Tongue (tissue), 2 donors: ENCODE measurements around the gene URB1. TPM values are rescaled to one million over a fixed set of nuclear protein-coding genes. Genes with fewer than 3 reads are reported as not detected.
"Not testable (repeated sequence)": the region's sequence is repeated elsewhere in the genome, so short reads cannot be mapped to it uniquely, and the experiment has no call there.

Experiments used
- DNase-seq: peaks from one replicate; pipeline ENCODE4 v3.0.0-alpha.2; 2015
- total RNA-seq: library from RNA; depleted of rRNA; stranded (reverse); fragments of >200 nt; gene quantifications from one replicate; pipeline ENCODE4 v1.2.3, GENCODE V29; 2014

Gene URB1
- total RNA-seq, 1 donor from 2014 or later = 25.0 TPM

GRCh38 chr21:32411350-32412161 lies 18.7 kb upstream of the URB1 start:
- peak; percentile 58 for DNase-seq

GRCh38 chr21:32410916-32411315 lies 18.1 kb upstream of the URB1 start:
- DNase-seq = no peak

GRCh38 chr21:32410291-32410690 lies 17.5 kb upstream of the URB1 start:
- DNase-seq = no peak

DNA sequence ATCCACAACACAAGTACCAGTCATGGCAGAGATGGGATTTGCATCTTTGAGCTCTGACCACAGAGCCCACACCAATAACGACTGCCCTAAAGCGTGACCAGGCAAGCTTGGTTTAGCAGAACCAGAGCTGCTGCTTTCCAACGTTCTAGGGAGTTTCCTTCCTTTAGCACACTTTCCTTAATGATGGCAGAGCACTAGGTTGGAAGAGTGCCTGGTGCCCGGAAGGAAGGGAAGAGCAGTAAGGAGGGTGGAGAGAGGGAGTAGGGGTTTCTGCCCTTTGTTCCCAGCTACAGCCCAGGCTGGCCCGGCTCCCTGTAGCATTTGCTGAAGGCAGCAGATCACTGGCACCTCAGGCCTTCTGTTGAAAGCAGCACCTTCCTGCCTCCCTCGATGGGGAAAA lies 13.6 kb upstream of the URB1 start:
- DNase-seq = no peak

DNA sequence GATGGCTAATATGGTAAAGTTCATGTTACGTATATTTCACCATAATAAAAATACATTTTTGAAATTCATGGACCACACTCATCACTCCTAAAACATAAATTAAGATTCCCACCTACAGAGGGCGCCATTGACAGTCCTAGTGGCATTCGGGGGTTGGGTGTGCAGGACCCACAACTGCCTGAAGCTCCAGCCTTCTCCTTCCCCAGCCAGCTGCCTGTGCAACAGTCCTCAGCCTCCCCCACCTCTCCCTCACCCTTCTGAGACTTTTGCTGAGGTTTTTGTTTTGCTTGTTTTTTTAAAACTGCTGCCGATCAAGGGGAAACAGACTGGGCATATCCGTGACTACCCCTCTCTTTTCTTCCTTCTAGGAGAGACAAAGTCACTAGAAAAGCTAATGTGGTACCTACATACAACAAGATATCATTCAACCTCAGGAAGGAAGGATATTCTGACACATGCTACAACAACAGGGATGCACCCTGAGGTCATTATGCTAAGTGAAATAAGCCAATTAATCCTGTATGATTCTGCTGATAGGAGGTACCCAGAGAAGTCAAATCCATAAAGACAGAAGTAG lies 10.5 kb upstream of the URB1 start:
- peak; percentile 85 for DNase-seq

DNA sequence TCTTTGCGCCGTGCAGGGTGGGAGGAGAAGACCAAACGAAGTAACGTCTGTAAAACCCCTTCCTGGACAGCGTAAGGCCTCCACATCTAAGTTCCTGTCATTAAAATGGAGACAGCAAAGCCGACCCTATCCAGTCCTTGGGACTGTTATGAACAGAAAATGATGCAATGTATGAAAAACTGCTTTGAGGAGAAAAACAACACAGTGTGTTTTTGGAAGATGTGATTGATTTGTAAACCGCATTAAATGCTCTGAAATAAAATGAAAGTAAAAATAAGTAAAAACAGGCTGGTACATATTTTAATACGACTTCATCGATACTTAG lies 827 bp upstream of the URB1 start:
- DNase-seq = no peak

DNA sequence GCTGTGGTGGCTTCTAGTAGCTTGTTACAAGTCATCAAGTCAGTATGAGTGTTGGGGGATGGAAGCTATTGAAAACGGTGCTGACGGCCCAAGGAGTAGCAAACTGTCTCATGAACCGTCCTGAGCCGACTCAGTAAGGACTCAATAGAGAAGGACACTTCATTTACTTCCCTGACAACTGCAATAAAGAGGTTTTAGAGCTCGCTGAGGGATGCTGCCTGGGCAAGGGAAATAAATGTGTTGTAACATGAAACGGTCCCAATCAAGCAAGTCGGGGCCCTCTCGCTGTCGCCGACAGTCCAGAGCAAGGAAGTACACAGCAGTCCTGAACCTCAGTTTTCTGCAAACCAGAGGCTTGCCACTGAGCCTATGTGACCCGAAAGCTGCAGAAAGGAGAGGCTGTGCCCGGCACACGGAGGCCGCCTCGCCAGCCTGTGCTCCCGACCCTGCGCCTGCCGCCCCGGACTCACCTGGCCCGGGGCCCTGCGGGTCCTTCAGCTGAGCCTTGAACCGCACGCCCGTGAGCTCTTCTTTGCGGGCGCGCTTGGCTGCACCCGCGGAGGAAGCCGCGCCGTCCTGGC lies 423 bp downstream of the URB1 start:
- DNase-seq = no peak

DNA sequence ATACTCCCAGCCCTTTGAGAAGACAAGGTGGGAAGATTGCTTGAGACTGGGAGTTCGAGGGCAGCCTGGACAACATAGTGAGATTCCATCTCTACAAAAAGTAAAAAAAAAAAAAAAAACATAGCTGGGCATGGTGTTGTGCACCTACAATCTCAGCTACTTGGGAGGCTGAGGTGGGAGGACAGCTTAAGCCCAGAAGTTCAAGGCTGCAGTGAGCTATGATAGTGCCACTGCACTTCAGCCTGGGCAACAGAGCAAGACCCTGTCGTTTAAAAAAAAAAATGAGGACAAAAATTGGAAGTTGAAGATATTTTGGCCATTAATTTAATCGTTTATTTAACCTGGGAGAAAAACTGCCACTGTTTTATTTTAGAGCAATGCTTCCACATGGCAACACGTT lies 1.1 kb downstream of the URB1 start:
- DNase-seq = no peak

DNA sequence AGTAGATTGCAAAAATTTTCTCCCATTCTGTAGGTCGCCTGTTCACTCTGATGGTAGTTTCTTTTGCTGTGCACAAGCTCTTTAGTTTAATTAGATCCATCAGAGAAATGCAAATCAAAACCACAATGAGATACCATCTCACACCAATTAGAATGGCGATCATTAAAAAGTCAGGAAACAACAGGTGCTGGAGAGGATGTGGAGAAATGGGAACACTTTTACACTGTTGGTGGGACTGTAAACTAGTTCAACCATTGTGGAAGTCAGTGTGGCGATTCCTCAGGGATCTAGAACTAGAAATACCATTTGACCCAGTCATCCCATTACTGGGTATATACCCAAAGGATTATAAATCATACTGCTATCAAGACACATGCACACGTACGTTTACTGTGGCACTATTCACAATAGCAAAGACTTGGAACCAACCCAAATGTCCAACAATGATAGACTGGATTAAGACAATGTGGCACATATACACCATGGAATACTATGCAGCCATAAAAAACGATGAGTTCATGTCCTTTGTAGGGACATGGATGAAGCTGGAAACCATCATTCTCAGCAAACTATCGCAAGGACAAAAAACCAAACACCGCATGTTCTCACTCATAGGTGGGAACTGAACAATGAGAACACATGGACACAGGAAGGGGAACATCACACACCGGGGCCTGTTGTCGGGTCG lies 2.1 kb downstream of the URB1 start:
- DNase-seq = not testable (repeated sequence)

DNA sequence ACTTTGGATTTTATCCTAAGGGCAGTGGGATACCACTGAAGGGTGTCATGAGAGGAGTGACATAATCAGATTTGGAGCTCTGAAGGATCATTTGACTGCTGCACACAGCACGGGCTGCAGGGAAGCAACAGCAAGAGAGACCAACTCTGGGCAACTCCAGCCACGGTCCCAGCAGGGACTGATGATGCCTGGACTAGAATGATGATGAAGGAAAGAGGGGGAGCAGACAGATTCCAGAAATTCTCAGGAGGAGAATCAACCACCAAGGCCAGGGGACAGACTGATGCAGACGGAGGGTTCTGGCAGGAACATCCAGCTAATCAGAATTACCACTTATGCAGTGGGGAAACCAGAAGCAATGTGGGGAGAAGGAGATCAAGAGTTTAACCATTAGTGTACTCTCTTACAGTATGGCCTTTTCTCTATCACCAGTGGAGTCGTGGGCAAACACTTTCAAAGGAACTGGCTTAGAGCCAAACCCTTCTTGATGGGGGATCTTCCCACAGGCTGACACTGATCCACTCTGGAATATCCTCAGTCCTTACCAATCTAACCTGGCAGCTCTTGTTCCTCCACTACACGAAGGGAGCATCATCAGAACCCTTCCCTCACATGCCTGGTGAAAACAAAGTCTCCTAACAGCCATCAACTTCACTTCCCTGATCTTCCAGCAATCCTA lies 3.3 kb downstream of the URB1 start:
- no peak for DNase-seq

DNA sequence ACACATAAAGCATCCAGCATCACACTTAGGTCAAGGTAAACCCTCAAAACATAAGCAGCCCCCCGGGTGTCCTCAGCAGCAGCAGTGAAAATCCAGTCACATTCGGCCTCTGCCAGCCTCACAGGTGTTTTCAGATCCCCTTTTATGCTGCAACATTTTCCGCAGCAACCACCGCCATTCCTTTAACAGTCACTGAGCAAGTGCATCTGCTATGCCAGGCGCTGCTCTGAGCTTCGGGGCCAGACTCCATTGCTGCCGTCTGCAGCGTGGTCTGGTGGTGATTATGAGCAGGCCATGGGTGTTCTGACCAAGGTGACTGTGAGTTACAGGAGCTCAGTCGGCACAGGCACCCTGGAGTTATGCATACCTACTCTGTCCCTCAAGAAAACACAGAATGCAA lies 4.5 kb downstream of the URB1 start:
- DNase-seq = no peak

- DNase-seq = no peak
Observed at GRCh38 chr21:32387151-32387550, 5.7 kb downstream of the URB1 start.

DNA sequence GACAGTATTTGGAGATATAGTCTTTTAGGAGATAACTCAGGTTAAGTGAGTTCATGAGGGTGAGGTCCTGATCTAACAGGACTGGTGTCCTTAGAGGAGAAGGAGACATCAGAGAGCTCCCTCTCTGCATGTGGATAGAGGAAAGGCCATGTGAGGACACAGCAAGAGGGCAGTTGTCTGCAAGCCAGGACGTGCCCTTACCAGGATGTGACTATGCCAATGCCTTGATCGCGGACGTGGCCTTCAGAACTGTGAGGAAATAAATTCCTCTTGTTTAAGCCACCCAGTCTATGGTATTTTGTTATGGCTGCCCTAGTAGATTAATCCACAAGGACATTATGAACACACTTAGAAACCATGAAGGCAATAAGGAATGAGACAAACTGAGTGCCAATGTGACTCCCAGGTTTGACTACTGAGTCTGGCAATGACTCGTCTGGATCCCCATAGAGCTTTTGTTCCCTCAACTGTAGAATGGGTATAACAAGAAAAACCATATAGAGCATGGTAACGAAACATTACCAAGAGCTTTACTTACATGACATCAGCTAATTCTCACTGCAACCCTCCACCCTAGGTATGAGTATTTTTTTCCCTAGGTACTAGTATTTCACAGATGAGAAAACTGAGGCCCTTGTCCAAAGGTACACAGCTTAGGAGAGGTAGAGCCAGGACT lies 6.5 kb downstream of the URB1 start:
- no peak for DNase-seq

GRCh38 chr21:32383812-32384211 lies 9.0 kb downstream of the URB1 start:
- DNase-seq = no peak

- DNase-seq = no peak
Observed at GRCh38 chr21:32382108-32382644, 10.6 kb downstream of the URB1 start.

DNA sequence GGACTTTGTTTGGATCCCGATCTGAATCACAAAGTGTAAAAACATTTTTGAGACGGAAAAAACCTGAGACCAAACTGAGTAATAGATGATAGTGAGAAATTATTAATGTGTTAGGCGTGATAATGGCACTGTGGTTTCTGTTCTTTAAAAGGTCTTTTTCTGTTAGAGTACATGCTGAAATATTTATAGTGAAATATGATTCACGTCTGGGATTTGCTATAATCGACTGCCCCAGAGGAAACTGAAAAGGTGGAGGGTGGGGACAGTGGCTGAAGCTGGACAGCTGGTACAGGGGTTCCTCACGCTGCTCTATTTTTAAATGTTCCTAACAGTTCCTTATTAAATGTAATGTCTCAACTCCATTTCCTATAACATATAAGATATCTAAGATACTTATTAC lies 11.2 kb downstream of the URB1 start:
- DNase-seq = no peak

DNA sequence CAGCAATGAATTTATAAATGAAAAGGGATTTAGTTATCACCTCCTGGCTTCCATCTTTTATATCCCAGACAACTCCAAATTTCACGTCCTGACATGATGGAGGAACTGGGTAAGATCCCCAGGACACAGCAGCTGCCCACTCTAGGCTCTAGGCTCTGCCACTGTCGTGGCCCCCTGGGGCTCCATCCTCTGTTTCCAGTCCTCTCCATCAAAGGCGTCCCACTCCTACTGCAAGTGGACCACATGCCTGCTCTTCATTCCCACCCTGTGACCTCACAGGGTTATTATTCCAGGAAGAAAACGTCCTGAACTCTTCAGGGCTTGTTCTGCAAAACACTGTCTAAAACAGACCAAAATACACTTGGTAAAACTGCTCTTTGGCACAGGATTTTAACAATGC lies 11.9 kb downstream of the URB1 start:
- peak; percentile 51 for DNase-seq

DNA sequence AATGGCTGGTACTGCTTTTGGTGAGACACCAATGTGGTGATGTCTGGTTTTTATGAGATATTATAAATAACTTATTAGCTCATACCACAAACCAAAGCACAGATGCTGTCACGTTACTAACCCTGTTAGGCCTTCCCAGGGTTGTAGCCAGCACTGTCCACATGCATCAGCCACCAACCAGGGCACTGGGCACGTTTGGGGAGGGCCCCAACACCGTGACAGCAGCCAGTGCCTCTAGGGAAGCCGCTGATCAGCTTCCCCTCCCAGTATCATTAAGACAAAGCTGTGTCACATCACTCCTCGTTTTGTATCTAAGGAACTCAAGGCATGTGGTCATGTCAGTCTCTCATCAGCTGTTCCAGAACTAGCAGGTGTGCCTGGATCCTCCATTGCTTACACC lies 13.9 kb downstream of the URB1 start:
- peak; percentile 86 for DNase-seq

GRCh38 chr21:32377991-32378390 lies 14.8 kb downstream of the URB1 start:
- no peak for DNase-seq

DNA sequence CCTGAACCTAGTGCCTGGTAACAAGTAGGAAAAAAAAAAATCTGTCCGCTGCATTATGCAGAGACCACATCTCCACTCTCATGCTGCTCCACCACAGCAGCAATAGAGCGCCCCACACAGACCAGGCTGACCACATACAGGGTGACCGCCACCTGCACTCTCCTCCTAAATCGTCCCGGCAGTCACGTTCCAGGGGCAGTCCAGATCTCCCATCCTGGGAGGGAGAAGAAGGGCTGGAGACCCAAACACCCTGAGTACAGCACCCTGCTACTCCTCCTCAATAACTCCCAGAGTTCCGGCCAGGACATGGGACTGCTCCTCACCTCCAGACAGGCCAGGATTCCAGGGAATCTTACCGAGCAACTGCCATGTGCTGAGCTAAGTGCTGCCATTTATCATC lies 15.3 kb downstream of the URB1 start:
- no peak for DNase-seq

DNA sequence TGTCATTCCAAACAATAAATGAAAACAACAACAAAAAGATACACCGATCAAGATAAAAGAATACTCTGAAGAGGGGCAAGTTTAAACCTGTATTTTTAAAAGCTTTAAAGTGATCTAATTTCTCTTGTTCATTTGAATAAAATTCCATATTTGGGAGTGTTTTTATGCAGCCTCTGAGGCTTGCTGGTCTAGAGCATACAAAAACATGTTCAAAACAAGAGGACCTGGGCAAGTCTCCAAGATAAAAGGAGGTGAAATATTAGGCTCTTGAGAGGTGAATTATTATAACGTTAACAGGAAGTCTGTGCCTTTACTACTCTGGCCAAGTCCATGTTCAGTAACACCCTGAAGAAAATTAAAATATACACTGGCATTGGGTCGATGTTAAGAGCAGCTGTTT lies 20.1 kb downstream of the URB1 start:
- DNase-seq = no peak

DNA sequence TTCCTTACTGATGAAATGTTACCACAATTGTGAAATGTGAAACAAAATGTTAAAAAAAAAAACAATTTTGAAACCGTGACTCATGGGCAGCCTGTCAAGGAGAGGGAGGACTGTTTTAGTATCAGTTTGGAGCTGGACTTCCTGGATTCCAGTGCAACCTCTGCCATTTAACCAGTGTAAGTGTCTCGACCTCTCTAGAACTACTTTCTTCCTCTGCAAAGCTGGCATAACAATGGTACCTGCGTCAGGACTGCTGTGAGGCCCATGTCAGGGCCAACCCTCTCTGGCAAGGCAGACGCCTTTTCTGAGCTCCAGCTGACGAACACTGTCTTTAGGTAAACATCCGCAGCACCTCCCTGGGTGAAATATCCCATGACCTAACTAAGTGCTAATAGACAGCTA lies 20.9 kb downstream of the URB1 start:
- DNase-seq = no peak
